Femur (tissue), 1 donor: ENCODE results near the gene TPST1.
"Not testable (repeated sequence)": the region's sequence is repeated elsewhere in the genome, so short reads cannot be mapped to it uniquely, and the experiment has no call there.

Source experiments
- DNase-seq: peaks from one replicate; pipeline ENCODE4 v3.0.0-alpha.2; 2017

TPST1 gene

GRCh38 chr7:66204822-66205740 lies at the start of gene TPST1:
Gene TPST1 (plus strand): TSS chr7:66205334. CDS start chr7:66240426, 35,092 bp downstream.
- peak; percentile 97 for DNase-seq

- DNase-seq, result not testable (repeated sequence)
Observed at GRCh38 chr7:66156035-66156434, 49.1 kb upstream of the TPST1 start.

GRCh38 chr7:66157060-66157459 lies 48.1 kb upstream of the TPST1 start:
- DNase-seq, result no peak

GRCh38 chr7:66162622-66163021 lies 42.5 kb upstream of the TPST1 start:
- no peak for DNase-seq

GRCh38 chr7:66163186-66163610 lies 41.9 kb upstream of the TPST1 start:
- no peak for DNase-seq

- DNase-seq, result no peak
Observed at GRCh38 chr7:66164356-66164755, 40.8 kb upstream of the TPST1 start.

- no peak for DNase-seq
Observed at GRCh38 chr7:66167773-66168387, 37.3 kb upstream of the TPST1 start.

- no peak for DNase-seq
Observed at GRCh38 chr7:66169616-66170015, 35.5 kb upstream of the TPST1 start.

GRCh38 chr7:66170309-66171231 lies 34.6 kb upstream of the TPST1 start:
- DNase-seq, result peak; percentile 44

- not testable (repeated sequence) for DNase-seq
Observed at GRCh38 chr7:66172536-66173401, 32.4 kb upstream of the TPST1 start.

- DNase-seq, result no peak
Observed at GRCh38 chr7:66173856-66174255, 31.3 kb upstream of the TPST1 start.

- DNase-seq, result not testable (repeated sequence)
Observed at GRCh38 chr7:66175006-66175405, 30.1 kb upstream of the TPST1 start.

- DNase-seq, result no peak
Observed at GRCh38 chr7:66176914-66177313, 28.2 kb upstream of the TPST1 start.

GRCh38 chr7:66178258-66178657 lies 26.9 kb upstream of the TPST1 start:
- DNase-seq, result no peak

GRCh38 chr7:66181329-66181728 lies 23.8 kb upstream of the TPST1 start:
- DNase-seq, result no peak

- DNase-seq, result no peak
Observed at GRCh38 chr7:66181845-66182244, 23.3 kb upstream of the TPST1 start.

- no peak for DNase-seq
Observed at GRCh38 chr7:66182920-66183319, 22.2 kb upstream of the TPST1 start.

- no peak for DNase-seq
Observed at GRCh38 chr7:66183700-66184099, 21.4 kb upstream of the TPST1 start.

- no peak for DNase-seq
Observed at GRCh38 chr7:66185680-66186187, 19.4 kb upstream of the TPST1 start.

- DNase-seq, result no peak
Observed at GRCh38 chr7:66186991-66187390, 18.1 kb upstream of the TPST1 start.

GRCh38 chr7:66187905-66188304 lies 17.2 kb upstream of the TPST1 start:
- peak; percentile 82 for DNase-seq

- no peak for DNase-seq
Observed at GRCh38 chr7:66188645-66189044, 16.5 kb upstream of the TPST1 start.
